ENCODE data around the gene PCAT6.

- TF ChIP-seq, protein P1, sequence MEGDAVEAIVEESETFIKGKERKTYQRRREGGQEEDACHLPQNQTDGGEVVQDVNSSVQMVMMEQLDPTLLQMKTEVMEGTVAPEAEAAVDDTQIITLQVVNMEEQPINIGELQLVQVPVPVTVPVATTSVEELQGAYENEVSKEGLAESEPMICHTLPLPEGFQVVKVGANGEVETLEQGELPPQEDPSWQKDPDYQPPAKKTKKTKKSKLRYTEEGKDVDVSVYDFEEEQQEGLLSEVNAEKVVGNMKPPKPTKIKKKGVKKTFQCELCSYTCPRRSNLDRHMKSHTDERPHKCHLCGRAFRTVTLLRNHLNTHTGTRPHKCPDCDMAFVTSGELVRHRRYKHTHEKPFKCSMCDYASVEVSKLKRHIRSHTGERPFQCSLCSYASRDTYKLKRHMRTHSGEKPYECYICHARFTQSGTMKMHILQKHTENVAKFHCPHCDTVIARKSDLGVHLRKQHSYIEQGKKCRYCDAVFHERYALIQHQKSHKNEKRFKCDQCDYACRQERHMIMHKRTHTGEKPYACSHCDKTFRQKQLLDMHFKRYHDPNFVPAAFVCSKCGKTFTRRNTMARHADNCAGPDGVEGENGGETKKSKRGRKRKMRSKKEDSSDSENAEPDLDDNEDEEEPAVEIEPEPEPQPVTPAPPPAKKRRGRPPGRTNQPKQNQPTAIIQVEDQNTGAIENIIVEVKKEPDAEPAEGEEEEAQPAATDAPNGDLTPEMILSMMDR (IDR thresholded peaks at IDR 0.05 in 4 of 5, conservative IDR thresholded peaks at IDR 0.05 in 1 of 5) = no peak
- TF ChIP-seq POLR2A (IDR thresholded peaks at IDR 0.05) = no peak
Observed at GRCh38 chr1:202798792-202799331, 11.9 kb upstream of the PCAT6 start.
